ENCODE data around the gene FAM237B.
"Not testable (repeated sequence)": the region's sequence is repeated elsewhere in the genome, so short reads cannot be mapped to it uniquely, and the experiment has no call there.

Gene FAM237B

DNA sequence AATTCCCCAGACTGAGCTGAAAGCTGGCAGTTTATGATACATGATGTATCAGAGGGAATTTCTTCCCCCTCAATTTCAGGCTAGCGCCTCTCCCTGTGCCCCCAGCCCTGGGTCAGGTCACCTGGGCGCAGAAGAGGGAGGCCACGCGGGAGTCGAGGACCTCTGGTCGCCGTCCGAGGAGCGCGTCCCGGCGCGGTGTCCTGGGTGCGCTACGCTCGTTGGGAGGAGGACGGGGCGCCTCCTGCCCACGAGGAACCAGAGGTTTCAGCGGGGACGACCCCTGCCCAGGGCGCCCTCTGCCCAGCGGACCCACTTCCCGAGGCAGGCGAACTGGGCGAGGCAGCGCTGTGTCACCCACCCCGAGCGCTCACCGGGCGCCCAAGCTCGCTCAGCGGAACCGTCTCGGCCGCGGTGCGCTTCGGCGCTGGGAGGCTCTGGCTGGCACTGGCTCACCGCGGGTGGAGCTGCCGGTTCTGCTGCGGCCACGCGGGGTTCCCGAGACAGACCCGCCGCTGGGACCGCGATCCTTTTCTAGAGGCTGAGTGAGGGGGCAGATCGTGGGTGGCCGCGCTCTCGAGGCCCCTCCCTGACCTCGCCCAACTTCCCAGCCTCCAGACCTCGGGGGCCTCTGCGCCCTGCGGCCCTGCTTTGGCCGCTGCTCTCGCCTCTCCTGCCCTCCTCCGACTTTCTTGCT, at the start of gene FAM237B:
TSS of gene FAM237B (minus strand) at position 504 of the 694 bp plus-strand sequence. CDS start 1,556 bp downstream, outside the sequence.
- DNase-seq: no peak

DNA sequence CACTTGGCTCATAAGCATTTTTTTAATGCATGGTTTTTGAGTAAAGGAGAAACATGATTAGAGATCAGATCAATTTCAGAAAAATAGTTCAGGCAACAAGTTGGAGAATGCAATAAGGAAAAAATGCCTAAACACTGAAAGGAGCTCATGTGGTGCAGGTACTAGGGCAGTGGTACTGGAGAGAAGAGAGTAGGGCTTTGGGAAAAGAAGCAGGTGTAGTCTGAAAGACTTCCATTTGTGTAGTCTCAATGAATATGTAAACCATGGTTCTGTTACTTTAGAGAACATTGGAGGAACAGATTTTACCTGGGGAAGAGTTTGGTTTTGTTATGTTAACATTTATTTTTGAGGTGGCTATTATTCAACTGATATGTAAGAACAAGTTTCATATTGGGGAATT, 30.9 kb upstream of the FAM237B start:
- DNase-seq: no peak

DNA sequence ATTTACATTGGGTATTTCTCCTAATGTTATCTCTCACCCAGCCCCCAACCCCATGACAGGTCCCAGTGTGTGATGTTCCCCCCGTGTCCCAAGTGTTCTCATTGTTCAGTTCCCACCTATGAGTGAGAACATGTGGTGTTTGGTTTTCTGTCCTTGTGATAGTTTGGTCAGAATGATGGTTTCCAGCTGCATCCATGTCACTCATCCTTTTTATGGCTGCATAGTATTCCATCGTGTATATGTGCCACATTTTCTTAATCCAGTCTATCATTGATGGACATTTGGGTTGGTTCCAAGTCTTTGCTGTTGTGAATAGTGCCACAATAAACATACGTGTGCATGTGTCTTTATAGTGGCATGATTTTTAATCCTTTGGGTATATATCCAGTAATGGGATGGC, 28.9 kb upstream of the FAM237B start:
- DNase-seq: not testable (repeated sequence)

DNA sequence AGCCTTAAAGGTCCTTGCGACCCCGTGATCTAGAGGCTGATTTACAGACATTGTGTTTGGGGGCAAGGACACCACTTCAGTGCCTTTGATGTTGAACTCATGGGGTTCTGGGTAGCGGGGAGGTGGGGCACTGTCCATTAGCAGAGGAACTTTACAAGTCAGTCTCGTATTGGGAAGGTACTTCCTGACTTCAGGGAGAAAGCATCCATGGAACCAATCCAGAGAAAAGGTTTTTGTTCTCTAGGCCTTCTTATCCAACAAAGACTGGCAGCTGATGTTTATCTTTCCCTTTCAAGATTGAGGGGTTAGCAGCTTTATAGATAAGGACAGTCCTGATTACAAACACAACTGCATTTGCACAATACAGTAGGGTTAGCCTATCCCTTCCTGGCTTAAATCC, 28.2 kb upstream of the FAM237B start:
- DNase-seq: no peak

DNA sequence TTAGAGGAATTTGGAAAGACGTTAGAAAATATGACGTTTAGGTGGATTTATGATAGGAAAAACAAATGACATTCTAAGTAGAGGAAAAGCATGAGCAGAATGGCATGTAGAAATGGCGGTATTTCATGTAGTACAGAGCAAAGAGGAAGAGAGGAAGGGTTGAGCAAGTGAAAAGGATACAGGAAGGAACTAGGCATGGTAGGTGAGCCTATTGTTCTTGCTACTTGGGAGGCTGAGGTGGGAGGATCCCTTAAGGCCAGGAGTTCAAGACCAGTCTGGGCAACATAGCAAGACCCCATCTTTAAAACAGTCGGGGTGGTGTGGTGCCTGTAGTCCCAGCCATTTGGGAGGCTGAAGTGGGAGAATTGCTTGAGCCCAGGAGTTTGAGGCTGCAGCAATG, 26.7 kb upstream of the FAM237B start:
- DNase-seq: no peak

DNA sequence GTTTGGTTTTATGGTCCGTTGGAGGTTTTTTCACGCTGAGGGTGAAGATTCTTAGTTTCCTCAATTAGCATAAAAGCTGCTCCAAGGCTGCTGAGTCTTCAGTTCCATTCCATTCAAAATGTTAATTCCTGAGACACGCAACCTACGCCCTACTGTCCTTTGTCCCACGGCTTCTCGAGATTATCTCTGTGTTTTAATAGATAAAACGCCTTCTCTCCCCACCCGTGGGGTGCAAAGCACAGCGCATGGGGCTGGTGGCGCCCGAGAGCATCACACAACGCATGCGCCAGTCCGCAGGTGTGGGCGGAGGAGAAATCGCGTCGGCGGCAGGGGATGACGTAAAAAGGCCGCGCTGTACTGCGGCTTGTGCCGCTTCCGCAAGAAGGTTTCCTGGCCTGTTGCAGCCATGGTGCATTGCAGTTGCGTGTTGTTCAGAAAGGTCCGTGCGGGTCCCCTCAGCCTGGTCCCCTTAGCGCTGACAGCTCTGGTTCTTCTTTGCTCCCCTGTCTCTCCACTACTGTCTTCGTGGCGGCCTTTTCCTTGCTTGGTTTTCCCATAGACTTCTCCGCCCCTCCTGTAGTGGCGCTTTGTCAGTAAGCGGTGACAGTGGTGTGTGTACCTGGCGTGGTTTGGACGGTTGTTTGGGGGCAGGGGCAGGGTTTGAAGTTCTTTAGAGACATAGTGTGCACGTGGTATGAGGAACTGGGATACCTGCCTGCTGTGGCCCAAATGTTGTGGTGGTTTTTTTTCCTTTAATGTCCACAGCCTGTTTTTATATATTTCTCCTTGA, 25.4 kb upstream of the FAM237B start, which contains the start of gene GTPBP10:
TSS of gene GTPBP10 (plus strand) at position 381 of the 790 bp plus-strand sequence. CDS start at position 407, 26 bp downstream.
- peak; percentile 90 for DNase-seq

DNA sequence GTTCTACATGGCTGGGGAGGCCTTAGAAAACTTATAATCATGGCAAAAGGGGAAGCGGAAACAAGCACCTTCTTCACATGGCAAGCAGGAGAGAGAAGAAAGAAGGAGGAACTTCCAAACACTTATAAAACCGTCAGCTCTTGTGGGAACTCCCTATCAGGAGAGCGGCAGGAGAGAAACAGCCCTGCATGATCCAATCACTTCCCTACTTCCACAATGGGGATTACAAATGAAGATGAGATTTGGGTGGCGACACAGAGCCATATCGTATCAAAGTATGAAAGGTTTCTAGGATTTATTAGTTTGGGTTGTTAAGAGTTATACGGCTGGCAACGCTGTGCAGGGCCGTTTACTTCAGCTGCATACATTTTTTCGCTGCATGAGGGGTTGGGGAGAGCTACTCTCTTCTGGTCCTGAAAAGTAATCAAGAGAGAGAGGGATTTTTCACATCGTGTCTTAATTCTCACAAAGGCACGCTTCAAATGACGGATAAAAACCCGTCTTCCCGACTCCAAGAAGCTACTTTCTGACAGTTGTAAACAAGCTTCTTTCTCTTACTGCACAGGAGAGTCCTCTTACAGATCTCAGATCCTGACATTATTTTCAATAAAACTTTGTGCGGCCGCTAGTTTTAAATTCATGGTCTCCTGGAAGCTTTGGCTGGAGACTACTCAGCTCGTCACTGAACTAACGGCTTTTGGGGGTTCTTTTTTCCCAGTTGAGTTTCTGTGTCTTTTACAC, 24.7 kb upstream of the FAM237B start:
- DNase-seq: peak; percentile 43

DNA sequence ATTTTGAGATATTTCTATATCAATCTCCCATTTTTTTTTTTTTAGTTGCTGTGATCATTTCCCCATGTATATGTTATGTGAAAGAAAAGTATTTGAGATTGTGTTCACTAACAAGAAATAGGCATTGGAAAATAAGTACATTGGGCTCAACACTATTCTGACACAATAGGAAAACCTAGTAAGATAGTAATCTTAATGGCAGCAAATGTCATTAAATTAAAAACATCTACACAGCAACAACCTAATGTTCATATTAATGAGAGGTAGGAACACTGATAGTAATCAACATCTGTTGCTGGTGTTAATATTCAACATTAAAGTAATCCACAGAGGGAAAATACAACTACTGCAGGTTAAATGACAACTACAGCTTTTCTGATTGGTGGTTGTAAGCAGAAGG, 23.9 kb upstream of the FAM237B start:
- no peak for DNase-seq

DNA sequence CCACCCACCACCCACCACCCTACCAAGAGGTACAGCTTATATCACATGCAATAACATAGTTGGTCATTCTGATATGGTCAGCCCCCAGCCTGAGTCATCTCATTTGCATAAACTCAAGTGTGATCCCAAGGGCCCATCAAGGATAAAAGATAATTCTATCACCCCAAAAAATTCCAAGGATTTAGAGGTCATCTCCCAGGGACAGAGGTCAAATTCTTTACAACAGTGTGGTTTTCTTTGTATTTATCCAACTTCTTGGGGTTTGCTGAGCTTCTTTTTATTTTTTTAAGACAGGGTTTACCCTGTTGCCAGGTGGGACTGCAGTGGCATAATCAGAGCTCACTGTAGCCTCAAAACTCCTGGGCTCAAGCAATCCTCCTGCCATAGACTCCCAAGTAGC, 16.0 kb upstream of the FAM237B start:
- DNase-seq: no peak

DNA sequence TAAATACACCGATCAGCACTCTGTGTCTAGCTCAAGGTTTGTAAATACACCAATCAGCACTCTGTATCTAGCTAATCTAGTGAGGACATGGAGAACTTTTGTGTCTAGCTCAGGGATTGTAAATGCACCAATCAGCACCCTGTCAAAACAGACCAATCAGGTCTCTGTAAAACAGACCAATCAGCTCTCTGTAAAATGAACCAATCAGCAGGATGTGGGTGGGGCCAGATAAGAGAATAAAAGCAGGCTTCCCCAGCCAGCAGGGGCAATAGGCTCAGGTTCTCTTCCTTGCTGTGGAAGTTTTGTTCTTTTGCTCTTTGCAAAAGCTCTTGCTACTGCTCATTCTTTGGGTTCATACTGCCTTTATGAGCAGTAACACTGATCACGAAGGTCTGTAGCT, 13.8 kb upstream of the FAM237B start:
- DNase-seq: not testable (repeated sequence)

DNA sequence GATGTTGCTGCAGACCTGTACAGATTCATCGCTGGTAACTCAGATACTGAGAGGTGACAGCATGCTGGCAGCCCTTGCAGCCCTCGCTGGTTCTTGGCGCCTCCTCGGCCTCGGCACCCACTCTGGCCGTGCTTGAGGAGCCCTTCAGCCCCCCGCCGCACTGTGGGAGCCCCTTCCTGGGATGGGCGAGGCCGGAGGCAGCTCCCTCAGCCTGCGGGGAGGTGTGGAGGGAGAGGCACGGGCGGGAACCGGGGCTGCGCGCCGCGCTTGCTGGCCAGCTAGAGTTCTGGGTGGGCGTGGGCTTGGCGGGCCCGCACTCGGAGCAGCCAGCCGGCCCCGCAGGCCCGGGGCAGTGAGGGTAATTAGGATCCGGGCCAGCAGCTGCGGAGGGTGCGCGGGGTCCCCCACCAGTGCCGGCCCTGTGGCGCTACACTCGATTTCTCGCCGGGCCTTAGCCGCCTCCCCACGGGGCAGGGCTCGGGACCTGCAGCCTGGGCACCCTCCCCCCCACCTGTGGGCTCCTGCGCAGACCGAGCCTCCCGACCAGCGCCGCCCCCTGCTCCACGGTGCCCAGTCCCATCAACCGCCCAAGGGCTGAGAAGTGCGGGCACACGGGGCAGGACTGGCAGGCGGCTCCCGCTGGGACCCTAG, 13.2 kb upstream of the FAM237B start:
- no peak for DNase-seq

DNA sequence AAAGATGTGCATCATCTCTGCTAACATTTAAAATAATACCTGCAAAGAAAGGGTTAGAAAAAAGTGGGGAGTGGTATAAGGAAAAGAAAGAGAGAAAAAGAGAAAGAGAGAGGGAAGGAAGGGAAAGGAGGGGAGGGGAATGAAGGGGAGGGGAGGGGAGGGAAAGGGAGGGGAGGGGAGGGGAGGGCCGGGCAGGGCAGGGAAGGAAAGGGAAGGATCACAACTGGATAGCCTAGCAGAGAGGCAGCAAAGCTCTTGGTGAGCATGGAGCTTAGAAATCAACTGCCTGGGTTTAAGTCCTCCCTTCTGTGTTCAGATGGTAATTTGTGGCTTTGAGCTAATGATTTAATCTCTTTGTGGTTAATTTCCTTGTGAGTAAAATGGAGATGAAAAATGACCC, 5.4 kb upstream of the FAM237B start:
- DNase-seq: no peak

DNA sequence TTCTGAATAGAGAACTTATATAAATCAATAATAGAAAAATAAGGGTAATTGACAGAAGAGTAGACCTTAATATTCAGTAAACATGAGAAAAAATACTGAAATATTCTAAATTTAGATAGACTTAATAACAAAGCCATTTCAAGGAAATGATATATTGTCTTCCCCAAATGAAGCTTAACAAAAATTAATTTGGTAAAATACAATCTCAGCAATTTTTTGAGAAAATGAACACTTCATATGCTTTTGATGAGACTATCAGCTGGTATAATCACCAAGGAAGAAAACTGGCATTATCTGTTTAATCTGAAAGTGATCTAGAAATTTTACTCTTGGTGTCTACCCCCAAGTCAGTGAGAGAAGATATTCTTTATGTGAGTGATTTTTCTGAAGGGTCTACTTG, 1.7 kb upstream of the FAM237B start:
- no peak for DNase-seq

DNA sequence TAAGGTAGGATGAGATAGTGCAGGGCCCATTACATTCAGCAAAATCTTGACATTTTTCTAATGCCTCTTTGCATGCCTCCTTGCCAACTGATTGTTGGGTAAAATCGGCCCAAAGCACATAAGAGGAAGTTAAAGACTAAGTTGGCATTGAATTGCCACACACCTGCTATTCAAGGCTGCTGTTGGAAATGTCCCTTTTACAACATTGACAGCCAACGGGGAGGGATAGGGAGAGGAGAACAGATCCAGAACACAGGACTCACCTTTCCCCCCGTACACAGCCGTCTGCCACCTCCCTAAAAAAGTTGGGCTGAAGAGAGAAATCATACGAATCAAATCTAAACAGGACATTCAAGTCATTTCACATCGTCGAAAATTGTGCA, 695 bp downstream of the FAM237B start:
- DNase-seq: no peak

DNA sequence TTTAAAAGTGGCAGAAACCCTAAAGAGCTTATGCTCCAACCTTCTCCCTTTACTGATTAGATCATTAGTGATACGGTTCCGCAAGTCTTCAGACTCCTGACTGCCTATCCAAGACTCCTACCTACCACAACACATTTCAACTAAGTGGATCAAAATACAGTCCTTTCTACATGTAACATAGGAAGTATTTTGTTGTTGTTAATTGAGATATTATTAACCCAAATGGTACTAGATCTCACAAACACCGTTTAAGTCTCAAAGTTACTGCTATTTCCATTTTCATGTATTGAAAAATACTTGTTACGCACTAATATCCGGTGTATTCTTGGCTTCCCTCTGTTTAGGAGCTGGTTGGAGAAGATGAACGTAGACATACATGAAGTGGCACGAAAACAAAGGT, 1.1 kb downstream of the FAM237B start:
- no peak for DNase-seq

DNA sequence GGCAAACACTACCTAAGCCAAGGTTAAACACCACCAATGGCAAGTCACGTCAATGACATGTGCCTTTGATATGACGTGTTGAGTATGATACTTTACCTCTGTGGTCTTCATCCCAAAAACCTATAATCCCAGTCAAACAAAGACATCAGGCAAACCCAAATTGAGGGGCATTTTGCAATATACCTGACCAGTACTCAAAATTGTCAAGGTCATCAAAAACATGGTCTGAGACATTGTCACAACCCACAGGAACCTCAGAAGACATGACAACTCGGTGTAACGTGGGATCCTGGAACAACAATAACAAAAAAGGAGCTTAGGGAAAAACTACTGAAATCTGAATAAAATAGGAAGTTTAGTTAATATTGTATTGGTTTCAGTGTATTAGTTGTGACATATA, 7.2 kb downstream of the FAM237B start:
- no peak for DNase-seq

DNA sequence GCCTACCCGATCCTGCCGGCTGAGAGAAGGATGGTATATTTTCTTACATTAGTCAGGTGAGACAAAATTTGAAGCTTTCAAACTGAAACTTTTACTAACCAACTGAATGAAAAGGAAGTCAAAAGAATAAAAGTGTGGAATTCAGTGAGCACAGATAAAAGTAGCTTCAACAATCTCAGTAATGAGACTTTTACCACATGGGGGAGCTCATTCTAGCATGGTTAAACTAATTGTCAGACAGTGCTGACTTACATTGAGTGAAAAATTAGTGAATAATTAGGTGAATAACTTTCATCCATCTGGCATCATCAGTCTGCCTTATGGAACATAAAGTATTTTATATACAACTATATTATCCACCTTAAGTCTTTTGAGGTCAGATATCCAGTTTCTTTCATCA, 8.4 kb downstream of the FAM237B start:
- DNase-seq: no peak

DNA sequence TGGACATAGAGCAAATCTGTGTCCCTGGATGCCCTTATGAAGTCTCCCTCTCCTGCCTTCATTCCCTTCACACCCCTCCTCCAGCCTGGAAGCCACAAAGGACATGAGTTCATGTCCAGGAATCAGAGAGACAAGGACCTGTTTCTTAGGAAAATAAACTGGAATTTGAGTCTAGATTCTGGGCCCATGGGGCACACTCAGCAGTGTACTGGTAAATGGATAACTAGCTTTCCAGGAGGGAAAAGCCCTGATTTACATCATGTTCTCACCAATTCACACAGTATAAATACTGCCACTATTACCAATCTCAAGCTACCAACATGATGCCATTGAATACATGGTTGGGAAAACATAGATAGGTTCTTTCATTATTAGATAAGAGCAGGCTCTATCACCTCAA, 9.9 kb downstream of the FAM237B start:
- no peak for DNase-seq

DNA sequence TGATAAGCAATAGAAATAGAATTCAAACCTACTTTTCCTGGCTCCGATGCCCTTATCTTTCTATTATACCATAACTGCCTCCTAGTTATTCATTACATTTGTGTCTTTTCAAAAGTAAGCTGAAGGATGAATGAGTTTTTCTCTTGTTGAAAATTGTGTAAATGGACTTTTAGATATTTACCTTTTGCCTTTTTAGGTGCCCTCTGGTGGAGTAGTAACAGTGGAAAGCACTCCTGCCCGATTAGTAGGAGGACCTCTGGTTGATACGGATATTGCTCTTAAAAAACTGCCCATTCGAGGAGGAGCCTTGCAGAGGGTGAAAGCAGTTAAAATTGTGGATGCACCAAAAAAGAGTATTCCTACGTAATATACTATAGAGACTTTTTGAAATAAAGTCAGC, 11.2 kb downstream of the FAM237B start:
- DNase-seq: no peak

DNA sequence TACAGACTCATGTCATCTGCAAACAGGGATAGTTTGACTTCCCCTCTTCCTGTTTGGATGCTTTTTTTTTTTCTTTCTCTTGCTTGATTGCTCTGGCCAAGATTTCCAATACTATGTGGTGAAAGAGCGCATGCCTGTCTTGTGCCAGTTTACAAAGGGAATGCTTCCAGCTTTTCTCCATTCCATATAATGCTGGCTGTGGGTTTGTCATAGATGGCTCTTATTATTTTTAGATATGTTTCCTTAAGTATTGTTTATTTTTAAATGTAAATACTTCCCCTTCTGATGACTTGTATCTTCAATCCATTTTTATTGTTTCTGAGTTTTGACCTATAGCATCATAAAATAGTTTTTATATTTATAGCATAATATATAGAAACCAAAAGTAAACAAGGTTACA, 17.9 kb downstream of the FAM237B start:
- no peak for DNase-seq

DNA sequence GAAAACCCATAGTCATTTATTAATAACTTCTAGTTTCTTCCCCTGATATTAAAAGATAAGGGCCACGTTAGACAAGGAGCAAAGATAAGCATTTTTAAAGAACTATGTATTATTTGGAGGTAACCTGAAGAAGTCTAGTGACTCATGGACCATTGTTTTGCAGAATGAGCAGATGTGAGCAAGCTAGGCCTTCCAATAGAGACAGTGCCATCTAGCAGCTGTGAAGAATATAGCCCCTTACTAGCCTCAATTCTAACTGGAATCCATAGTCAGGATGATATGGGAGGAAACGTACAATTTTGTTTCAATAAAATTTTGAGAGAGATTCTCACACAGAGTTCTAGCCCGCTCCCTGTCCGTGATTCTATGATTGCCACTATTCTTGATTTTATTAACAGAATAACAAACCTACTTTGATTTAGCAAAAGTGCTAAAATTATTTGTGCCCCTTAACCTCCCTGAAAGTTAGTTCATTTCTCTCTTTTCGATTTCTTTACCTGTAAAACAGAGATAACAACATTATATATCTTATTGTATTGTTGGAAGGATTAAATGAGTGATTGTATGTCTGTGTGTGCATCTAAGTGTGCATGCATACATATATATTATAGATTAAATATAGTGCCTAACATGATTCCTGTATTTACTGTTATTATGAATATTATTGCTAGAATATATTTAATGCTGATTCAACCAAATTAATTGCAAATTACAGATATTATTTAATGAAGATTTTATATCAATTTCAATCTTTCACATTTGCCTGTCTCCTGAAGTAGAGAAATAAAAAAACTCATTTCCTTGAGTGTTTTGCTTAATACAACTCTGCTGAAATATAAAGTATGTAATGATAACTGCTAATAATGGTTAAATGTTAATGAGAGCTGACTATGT, 22.7 kb downstream of the FAM237B start:
- DNase-seq: no peak
